Stimulated activated effector memory CD8-positive, alpha-beta T cell treated with anti-CD3 and anti-CD28 coated beads, Interleukin-12 subunit alpha, Interleukin-12 subunit beta, amount 100 ng/mL, for 72 hours (primary cell): ENCODE measurements around the gene CADPS.

ENCODE experiments used
- ATAC-seq: fragments of 150-1000 bp; cut with Tn5 transposase; 2 replicates; pipeline ENCODE4 v1.10.0; 2021
- DNase-seq, 2 donors: peaks; one replicate each; pipeline ENCODE4 v3.0.0; 2021 to 2022; ENCODE audit warnings: low spot score in 2 of 2
- H3K27ac Mint-ChIP-seq: one replicate; pipeline ENCODE4 v1.8.0; 2022; ENCODE audit warnings: mild to moderate bottlenecking, mixed read lengths
- H3K36me3 Mint-ChIP-seq: one replicate; pipeline ENCODE4 v1.8.0; 2022; ENCODE audit warnings: mild to moderate bottlenecking, mixed read lengths
- H3K4me1 Mint-ChIP-seq: one replicate; pipeline ENCODE4 v1.8.0; 2022; ENCODE audit warnings: mixed read lengths
- H3K4me3 Mint-ChIP-seq: one replicate; pipeline ENCODE4 v1.8.0; 2022; ENCODE audit warnings: mild to moderate bottlenecking, mixed read lengths
- H3K9me3 Mint-ChIP-seq: one replicate; pipeline ENCODE4 v1.8.0; 2022; ENCODE audit warnings: mixed read lengths

CADPS gene

GRCh38 chr3:62632510-62633294 lies 242.5 kb downstream of the CADPS start:
- ATAC-seq (no peak), DNase-seq (no peak)
- Mint-ChIP-seq H3K36me3 (no peaks in the 10 kb centered on the region), H3K27ac (no peak overlapping the region), H3K9me3 (peaks cover 2% of the 10 kb centered on the region), H3K4me3 (no peak overlapping the region), H3K4me1 (no peaks in the 10 kb centered on the region)

DNA sequence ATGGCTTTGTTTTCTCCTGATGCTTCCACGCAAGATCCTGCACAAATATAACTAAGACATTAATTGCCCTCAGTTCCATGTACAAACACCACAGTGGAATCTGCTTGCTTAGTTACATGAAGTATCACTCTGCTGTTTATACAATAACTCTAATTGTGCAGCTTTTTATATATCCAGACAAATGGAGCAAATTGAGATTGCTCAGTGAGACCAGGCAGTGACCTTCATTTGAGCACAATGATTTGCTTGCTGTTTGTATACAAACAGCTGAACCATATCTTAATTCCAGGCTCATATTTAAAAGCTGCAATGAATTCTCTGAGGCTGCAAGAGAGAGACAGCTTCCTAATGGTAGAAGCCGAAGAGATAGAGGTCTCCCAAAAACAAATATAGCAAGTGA lies 243.7 kb downstream of the CADPS start:
- Mint-ChIP-seq H3K4me1 (no peaks in the 10 kb centered on the region), H3K36me3 (no peaks in the 10 kb centered on the region), H3K27ac (no peak overlapping the region), H3K4me3 (no peak overlapping the region), H3K9me3 (peaks cover 2% of the 10 kb centered on the region)
- ATAC-seq (no peak), DNase-seq (no peak)

DNA sequence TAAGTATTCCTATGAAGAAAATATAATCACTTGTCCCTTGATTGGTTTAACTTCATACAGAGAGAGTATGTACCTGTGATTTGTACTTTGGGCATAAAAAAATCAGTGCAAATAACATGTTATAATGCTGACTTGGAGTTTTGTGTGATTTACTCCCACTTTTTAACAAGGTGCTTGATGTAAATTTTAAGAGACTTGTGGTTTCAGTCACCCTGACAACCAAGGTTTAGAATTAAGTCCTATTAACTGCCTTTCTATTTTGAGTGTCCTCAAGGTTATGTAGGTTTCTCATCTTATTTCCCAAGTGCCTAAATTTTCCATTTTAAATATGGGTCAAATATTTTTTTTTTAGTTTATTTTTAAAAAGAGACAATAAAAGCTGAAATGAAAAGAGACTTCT lies 244.6 kb downstream of the CADPS start:
- no peaks in the 10 kb centered on the region for H3K4me1 Mint-ChIP-seq
- H3K9me3 Mint-ChIP-seq: peaks cover 2% of the 10 kb centered on the region
- no peak for DNase-seq
- H3K4me3 Mint-ChIP-seq: no peak overlapping the region
- H3K36me3 Mint-ChIP-seq: no peaks in the 10 kb centered on the region
- ATAC-seq: no peak
- no peak overlapping the region for H3K27ac Mint-ChIP-seq

GRCh38 chr3:62625268-62625667 lies 249.9 kb downstream of the CADPS start:
- Mint-ChIP-seq H3K27ac (no peak overlapping the region), H3K36me3 (no peaks in the 10 kb centered on the region), H3K9me3 (no peaks in the 10 kb centered on the region), H3K4me3 (no peak overlapping the region), H3K4me1 (no peaks in the 10 kb centered on the region)
- no peak for ATAC-seq
- DNase-seq: no peak

- no peak overlapping the region for H3K27ac Mint-ChIP-seq
- no peaks in the 10 kb centered on the region for H3K4me1 Mint-ChIP-seq
- ATAC-seq (no peak), DNase-seq (no peak)
- H3K4me3 Mint-ChIP-seq: no peak overlapping the region
- no peaks in the 10 kb centered on the region for H3K9me3 Mint-ChIP-seq
- H3K36me3 Mint-ChIP-seq: no peaks in the 10 kb centered on the region
These were observed 251.0 kb downstream of the CADPS start for GRCh38 chr3:62624185-62624584.

GRCh38 chr3:62622553-62623174 lies 252.6 kb downstream of the CADPS start:
- no peak for ATAC-seq
- Mint-ChIP-seq H3K36me3 (no peaks in the 10 kb centered on the region), H3K4me3 (no peak overlapping the region), H3K27ac (no peak overlapping the region), H3K4me1 (no peaks in the 10 kb centered on the region), H3K9me3 (no peaks in the 10 kb centered on the region)
- no peak for DNase-seq

- Mint-ChIP-seq H3K4me1 (no peaks in the 10 kb centered on the region), H3K4me3 (no peak overlapping the region), H3K9me3 (no peaks in the 10 kb centered on the region), H3K36me3 (no peaks in the 10 kb centered on the region), H3K27ac (no peak overlapping the region)
- ATAC-seq: no peak
- DNase-seq: no peak
These were observed 253.3 kb downstream of the CADPS start for GRCh38 chr3:62621925-62622324.

- no peaks in the 10 kb centered on the region for H3K4me1 Mint-ChIP-seq
- no peak overlapping the region for H3K4me3 Mint-ChIP-seq
- H3K9me3 Mint-ChIP-seq: no peaks in the 10 kb centered on the region
- ATAC-seq (no peak), DNase-seq (no peak)
- no peaks in the 10 kb centered on the region for H3K36me3 Mint-ChIP-seq
- H3K27ac Mint-ChIP-seq: no peak overlapping the region
These were observed 254.0 kb downstream of the CADPS start for GRCh38 chr3:62621176-62621575.

GRCh38 chr3:62615258-62615849 lies 259.9 kb downstream of the CADPS start:
- Mint-ChIP-seq H3K27ac (no peak overlapping the region), H3K9me3 (peaks cover 4% of the 10 kb centered on the region)
- no peak for ATAC-seq

GRCh38 chr3:62614527-62614926 lies 260.7 kb downstream of the CADPS start:
- no peak overlapping the region for H3K4me3 Mint-ChIP-seq
- no peaks in the 10 kb centered on the region for H3K4me1 Mint-ChIP-seq
- ATAC-seq (no peak), DNase-seq (no peak)
- H3K36me3 Mint-ChIP-seq: no peaks in the 10 kb centered on the region
- peaks cover 4% of the 10 kb centered on the region for H3K9me3 Mint-ChIP-seq
- no peak overlapping the region for H3K27ac Mint-ChIP-seq

More at GRCh38 chr3:62615258-62615849, 259.9 kb downstream of the CADPS start:
- H3K36me3 Mint-ChIP-seq: no peaks in the 10 kb centered on the region
- DNase-seq: no peak
- no peak overlapping the region for H3K4me3 Mint-ChIP-seq
- H3K4me1 Mint-ChIP-seq: no peaks in the 10 kb centered on the region

- Mint-ChIP-seq H3K4me3 (no peak overlapping the region), H3K9me3 (peaks cover 4% of the 10 kb centered on the region), H3K27ac (no peak overlapping the region), H3K36me3 (no peaks in the 10 kb centered on the region), H3K4me1 (no peaks in the 10 kb centered on the region)
- DNase-seq (no peak), ATAC-seq (no peak)
These were observed 263.5 kb downstream of the CADPS start for GRCh38 chr3:62611541-62612240.

DNA sequence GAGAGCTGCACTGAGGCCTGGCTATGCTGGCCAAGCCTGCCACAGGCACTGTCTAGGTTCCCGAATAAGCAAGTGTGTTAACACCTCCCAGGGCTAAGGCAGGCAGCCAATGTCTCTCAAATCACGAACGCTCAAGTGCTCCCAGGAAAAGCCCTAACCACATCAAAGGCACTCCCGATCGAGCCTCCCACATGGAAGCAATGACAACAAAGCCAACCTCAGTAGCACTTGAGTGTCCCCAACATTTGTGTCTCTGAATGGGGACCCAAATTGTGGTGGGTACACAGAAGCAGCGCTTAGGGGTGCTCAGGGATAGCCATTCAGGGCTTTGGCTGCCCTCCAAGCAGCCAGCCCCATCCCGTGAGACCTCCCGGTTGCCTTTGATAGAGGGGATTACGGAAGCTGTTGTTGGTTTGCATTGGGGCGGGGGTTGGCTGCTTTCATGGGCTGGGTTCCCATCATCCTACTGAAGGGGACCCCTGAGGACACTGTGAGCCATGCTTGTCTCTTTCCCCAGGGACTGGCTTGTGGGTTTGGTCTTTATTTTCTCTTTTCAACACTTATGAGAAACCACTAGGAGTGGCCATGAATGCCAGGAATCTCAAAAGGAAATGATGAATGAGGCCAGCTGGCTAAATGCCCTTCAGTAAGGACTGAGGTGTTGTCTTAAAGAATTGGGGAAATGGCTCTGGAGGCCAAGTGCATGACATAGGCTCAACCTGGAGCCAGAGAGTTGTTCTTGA lies 267.8 kb downstream of the CADPS start:
- Mint-ChIP-seq H3K4me3 (no peak overlapping the region), H3K36me3 (no peaks in the 10 kb centered on the region), H3K9me3 (peaks cover 4% of the 10 kb centered on the region), H3K4me1 (no peaks in the 10 kb centered on the region), H3K27ac (no peak overlapping the region)
- ATAC-seq (no peak), DNase-seq (no peak)

DNA sequence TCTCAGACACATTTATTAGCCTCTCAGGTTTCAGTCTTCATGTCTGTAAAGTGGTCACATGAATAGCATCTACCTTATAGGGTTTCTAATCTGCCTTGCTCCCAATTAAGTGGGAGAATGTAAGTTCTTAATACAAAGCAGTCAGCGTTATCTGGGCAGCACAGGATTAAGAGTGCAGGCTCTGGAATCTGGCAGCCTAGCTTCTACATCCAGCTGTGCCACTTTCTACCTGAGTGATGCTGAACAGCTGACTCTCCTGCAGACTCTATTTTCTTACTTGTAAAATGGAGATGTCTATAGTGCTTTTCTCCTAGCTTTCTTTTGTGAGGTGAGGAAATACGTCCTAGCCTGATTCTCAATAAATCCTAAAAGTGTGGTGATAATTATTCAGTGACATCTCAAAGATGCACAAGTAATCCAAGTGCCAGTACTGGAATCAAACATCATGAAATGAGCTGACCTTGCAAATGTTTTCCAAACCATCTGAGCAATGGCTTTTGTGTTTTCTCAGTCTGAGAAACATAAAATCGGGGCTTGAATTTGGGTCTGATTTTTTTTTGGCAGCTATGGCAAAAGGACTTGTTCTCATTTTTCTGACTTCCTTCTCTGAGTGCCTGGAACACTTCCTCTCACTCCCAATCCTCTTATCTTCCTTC lies 269.7 kb downstream of the CADPS start:
- no peaks in the 10 kb centered on the region for H3K36me3 Mint-ChIP-seq
- no peaks in the 10 kb centered on the region for H3K9me3 Mint-ChIP-seq
- no peak for DNase-seq
- ATAC-seq: no peak
- no peak overlapping the region for H3K4me3 Mint-ChIP-seq
- H3K4me1 Mint-ChIP-seq: no peaks in the 10 kb centered on the region
- no peak overlapping the region for H3K27ac Mint-ChIP-seq

- no peaks in the 10 kb centered on the region for H3K9me3 Mint-ChIP-seq
- no peak overlapping the region for H3K4me3 Mint-ChIP-seq
- no peaks in the 10 kb centered on the region for H3K36me3 Mint-ChIP-seq
- ATAC-seq (no peak), DNase-seq (no peak)
- no peaks in the 10 kb centered on the region for H3K4me1 Mint-ChIP-seq
- H3K27ac Mint-ChIP-seq: no peak overlapping the region
These were observed 270.4 kb downstream of the CADPS start for GRCh38 chr3:62604751-62605351.
